ENCODE data around the gene AP1S1. TPM values are rescaled to one million over a fixed set of nuclear protein-coding genes. Genes with fewer than 3 reads are reported as not detected.

AP1S1 gene

Small RNA genes within 50 kb of the gene (microRNA-seq; reads per million reads assigned to microRNA genes)
- gene MIR4653 = not detected

Data from HL-60 (cell line).